ENCODE data around the gene GAGE12E. TPM values are rescaled to one million over a fixed set of nuclear protein-coding genes. Genes with fewer than 3 reads are reported as not detected.

The GAGE12E gene
- total and polyA plus RNA-seq, 8 donors, result not detected

Other genes with a start within 250 kb of the GAGE12E start
- not detected for gene GAGE10, start 247.6 kb upstream of the GAGE12E start, total RNA-seq
- not detected for gene GAGE10, start 247.6 kb upstream of the GAGE12E start, polyA plus RNA-seq
- not detected for gene GAGE12J, start 229.3 kb upstream of the GAGE12E start, total RNA-seq
- gene GAGE12J, start 229.3 kb upstream of the GAGE12E start, polyA plus RNA-seq, result not detected
- gene GAGE13, start 219.7 kb upstream of the GAGE12E start, total RNA-seq, result not detected
- gene GAGE13, start 219.7 kb upstream of the GAGE12E start, polyA plus RNA-seq, result not detected
- gene GAGE12C, start 19.1 kb upstream of the GAGE12E start, total RNA-seq, result not detected
- gene GAGE12C, start 19.1 kb upstream of the GAGE12E start, polyA plus RNA-seq, result not detected
- not detected for gene GAGE12D, start 9.6 kb upstream of the GAGE12E start, total RNA-seq
- gene GAGE12D, start 9.6 kb upstream of the GAGE12E start, polyA plus RNA-seq, result not detected
- gene GAGE12F, start 9.6 kb downstream of the GAGE12E start, total RNA-seq, result not detected
- not detected for gene GAGE12F, start 9.6 kb downstream of the GAGE12E start, polyA plus RNA-seq
- not detected for gene GAGE12G, start 19.1 kb downstream of the GAGE12E start, total RNA-seq
- gene GAGE12G, start 19.1 kb downstream of the GAGE12E start, polyA plus RNA-seq, result not detected
- not detected for gene GAGE12H, start 28.7 kb downstream of the GAGE12E start, total RNA-seq
- not detected for gene GAGE12H, start 28.7 kb downstream of the GAGE12E start, polyA plus RNA-seq
- gene GAGE2A, start 38.2 kb downstream of the GAGE12E start, total RNA-seq, result under 1 TPM in 1 of 6 donors, not detected in 5; 0.82 TPM
- gene GAGE2A, start 38.2 kb downstream of the GAGE12E start, polyA plus RNA-seq, result not detected
- gene GAGE1, start 47.7 kb downstream of the GAGE12E start, total RNA-seq, result under 1 TPM in 1 of 6 donors, not detected in 5; 0.44 TPM
- gene GAGE1, start 47.7 kb downstream of the GAGE12E start, polyA plus RNA-seq, result not detected
- gene PAGE1, start 144.7 kb downstream of the GAGE12E start, total RNA-seq, result not detected
- gene PAGE1, start 144.7 kb downstream of the GAGE12E start, polyA plus RNA-seq, result not detected

Data from pancreas (tissue), 8 donors.